ENCODE data around the gene KANSL1. TPM values are rescaled to one million over a fixed set of nuclear protein-coding genes. Genes with fewer than 3 reads are reported as not detected.
"Not testable (repeated sequence)": the region's sequence is repeated elsewhere in the genome, so short reads cannot be mapped to it uniquely, and the experiment has no call there.

The KANSL1 gene
- total RNA-seq, 1 donor from 2014 or later: 78.5 TPM

DNA sequence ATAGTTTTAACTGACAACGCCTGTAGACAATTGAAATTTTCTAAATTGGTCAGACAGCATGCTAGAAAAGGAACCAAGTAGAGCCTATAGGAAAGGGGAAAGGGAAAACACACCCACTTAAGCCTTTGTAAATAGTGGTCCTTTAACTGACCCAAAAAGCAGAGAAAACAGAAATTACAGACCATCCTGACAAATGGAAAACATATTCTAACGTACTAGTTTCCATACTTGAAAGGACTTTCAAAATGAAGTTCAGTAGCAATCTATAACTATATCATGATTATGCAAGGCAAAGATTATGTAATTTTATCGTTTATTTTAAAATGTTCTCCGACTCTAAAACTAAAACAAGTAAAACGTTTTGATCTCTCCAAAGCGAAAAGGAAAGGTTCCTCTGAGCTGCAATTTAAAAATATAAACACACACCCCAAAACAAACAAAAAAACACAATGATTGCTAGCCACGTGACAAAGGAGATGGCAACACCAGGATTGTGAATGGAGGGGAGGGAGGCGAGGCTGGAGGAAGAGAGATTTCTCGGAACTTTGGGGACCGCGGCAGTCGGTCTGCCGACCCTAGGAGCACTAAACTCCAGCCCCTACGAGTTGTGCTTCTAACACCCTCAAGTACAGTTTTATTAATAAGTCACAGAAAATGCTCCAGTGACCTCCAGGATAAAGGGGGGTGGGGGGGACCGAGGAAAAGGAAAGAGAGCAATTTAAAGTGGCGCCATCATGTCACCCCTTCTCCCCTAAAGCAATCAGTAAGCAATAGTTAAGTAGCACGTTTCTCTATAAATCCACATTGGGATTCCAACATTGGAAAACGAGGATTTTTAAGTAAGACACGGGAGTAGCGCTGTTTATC is 1.7 kb downstream of the KANSL1 start:
- DNase-seq: no peak
- TF ChIP-seq, protein P1, sequence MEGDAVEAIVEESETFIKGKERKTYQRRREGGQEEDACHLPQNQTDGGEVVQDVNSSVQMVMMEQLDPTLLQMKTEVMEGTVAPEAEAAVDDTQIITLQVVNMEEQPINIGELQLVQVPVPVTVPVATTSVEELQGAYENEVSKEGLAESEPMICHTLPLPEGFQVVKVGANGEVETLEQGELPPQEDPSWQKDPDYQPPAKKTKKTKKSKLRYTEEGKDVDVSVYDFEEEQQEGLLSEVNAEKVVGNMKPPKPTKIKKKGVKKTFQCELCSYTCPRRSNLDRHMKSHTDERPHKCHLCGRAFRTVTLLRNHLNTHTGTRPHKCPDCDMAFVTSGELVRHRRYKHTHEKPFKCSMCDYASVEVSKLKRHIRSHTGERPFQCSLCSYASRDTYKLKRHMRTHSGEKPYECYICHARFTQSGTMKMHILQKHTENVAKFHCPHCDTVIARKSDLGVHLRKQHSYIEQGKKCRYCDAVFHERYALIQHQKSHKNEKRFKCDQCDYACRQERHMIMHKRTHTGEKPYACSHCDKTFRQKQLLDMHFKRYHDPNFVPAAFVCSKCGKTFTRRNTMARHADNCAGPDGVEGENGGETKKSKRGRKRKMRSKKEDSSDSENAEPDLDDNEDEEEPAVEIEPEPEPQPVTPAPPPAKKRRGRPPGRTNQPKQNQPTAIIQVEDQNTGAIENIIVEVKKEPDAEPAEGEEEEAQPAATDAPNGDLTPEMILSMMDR (IDR thresholded peaks at IDR 0.05): no peak
- Histone ChIP-seq H3K4me3 (peak overlapping the region; percentile 83), H3K27me3 (ENCODE audit: low read depth) (no peaks in the 10 kb centered on the region), H3K36me3 (no peaks in the 10 kb centered on the region), H3K9me3 (no peaks in the 10 kb centered on the region), H3K27ac (peak overlapping the region; percentile 97), H3K4me1 (peaks cover 62% of the 10 kb centered on the region)
- peak in 1 of 2 donors; percentile 15 for ATAC-seq
- intact Hi-C loops (cut with DNase I): loop anchor here (10.0 kb wide), 1 partner anchor 147 kb away; no protein-coding TSS in a partner anchor

DNA sequence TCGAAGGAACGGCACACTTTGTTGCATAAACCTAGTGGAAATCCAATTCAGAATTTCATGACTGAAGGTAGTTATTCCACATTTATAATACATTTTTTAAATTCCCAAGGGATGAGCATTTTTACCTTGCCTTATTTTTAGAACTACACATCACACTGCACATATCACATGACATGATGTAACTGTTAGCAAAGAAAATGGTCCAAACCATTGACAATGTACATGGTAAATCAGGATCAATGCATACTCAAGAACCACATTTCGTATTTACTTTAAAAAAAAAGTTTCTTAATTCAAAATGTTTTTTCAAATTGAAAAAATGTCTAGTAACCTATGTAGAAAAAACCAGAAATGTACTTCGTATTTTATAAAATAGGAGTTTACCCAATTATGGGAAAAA is 2.5 kb downstream of the KANSL1 start:
- intact Hi-C loops (cut with DNase I): loop anchor here (10.0 kb wide), 1 partner anchor 146 kb away; no protein-coding TSS in a partner anchor
- Histone ChIP-seq H3K27me3 (ENCODE audit: low read depth) (no peaks in the 10 kb centered on the region), H3K4me1 (peaks cover 66% of the 10 kb centered on the region), H3K36me3 (no peaks in the 10 kb centered on the region), H3K9me3 (no peaks in the 10 kb centered on the region), H3K27ac (peak overlapping the region; percentile 97), H3K4me3 (peak overlapping the region; percentile 83)
- TF ChIP-seq, protein P1 (IDR thresholded peaks at IDR 0.05): no peak
- ATAC-seq (no peak), DNase-seq (no peak)

- H3K27ac ChIP-seq; H3K4me3 ChIP-seq; H3K9me3 ChIP-seq; H3K36me3 ChIP-seq; DNase-seq; intact Hi-C loops (cut with DNase I); H3K27me3 ChIP-seq (ENCODE audit: low read depth): not testable (repeated sequence)
- ATAC-seq: peak; percentile 54 to 65
- TF ChIP-seq, protein P1 (IDR thresholded peaks at IDR 0.05): peak; percentile 13
- peaks cover 85% of the 10 kb centered on the region for H3K4me1 ChIP-seq
Measured at GRCh38 chr17:46186827-46187235, 6.4 kb downstream of the KANSL1 start.

DNA sequence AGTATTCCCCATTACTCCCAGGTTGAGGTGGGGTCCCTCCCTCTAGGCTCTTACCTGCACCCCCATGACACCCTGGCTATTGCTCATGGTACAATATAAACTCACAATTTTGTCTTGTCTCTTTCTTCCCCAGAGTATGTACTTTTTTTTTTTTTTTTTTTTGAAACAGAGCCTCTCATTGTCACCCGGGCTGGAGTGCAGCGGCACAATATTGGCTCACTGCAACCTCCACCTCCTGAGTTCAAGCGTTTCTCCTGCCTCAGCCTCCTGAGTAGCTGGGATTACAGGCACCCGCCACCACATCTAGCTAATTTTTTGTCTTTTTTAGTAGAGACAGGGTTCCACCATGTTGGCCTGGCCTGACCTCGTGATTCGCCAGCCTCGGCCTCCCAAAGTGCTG is 8.5 kb downstream of the KANSL1 start:
- TF ChIP-seq, protein P1 (IDR thresholded peaks at IDR 0.05): no peak
- H3K36me3 ChIP-seq: no peaks in the 10 kb centered on the region
- H3K27ac ChIP-seq: no peak overlapping the region
- intact Hi-C loops (cut with DNase I): no loop called here
- ATAC-seq: no peak
- no peak overlapping the region for H3K4me3 ChIP-seq
- H3K27me3 ChIP-seq (ENCODE audit: low read depth): no peaks in the 10 kb centered on the region
- peaks cover 90% of the 10 kb centered on the region for H3K4me1 ChIP-seq
- no peaks in the 10 kb centered on the region for H3K9me3 ChIP-seq
- no peak for DNase-seq

GRCh38 chr17:46183383-46183782 is 9.8 kb downstream of the KANSL1 start:
- ATAC-seq; H3K36me3 ChIP-seq; intact Hi-C loops (cut with DNase I); H3K4me3 ChIP-seq; H3K27ac ChIP-seq; H3K27me3 ChIP-seq (ENCODE audit: low read depth); H3K9me3 ChIP-seq; DNase-seq: not testable (repeated sequence)
- H3K4me1 ChIP-seq: peaks cover 89% of the 10 kb centered on the region

DNA sequence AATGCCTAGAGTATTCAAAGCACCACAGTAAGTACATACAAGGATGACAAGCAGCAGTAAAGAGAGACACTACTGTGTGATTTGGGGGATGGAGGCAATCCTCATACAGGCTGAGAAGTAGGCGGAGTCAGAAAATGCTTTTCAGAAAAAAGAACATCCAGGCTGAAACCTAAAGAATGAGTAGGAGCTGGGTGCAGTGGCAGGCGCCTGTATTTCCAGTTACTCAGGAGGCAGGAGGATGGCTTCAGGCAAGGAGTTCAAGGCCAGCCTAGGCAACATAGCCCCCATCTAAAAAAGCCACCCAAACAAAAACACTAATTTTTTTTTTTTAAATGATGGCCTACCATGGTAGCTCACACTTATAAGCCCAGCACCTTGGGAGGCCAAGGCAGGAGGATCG is 10.3 kb downstream of the KANSL1 start:
- Histone ChIP-seq H3K4me3 (no peak overlapping the region), H3K27me3 (ENCODE audit: low read depth) (no peaks in the 10 kb centered on the region), H3K27ac (no peak overlapping the region), H3K4me1 (peaks cover 89% of the 10 kb centered on the region), H3K36me3 (no peaks in the 10 kb centered on the region), H3K9me3 (no peaks in the 10 kb centered on the region)
- ATAC-seq: no peak
- TF ChIP-seq, protein P1 (IDR thresholded peaks at IDR 0.05): no peak
- no peak for DNase-seq
- intact Hi-C loops (cut with DNase I): no loop called here
